Measurements from ENCODE around the gene HSPBP1.

HSPBP1 gene

DNA sequence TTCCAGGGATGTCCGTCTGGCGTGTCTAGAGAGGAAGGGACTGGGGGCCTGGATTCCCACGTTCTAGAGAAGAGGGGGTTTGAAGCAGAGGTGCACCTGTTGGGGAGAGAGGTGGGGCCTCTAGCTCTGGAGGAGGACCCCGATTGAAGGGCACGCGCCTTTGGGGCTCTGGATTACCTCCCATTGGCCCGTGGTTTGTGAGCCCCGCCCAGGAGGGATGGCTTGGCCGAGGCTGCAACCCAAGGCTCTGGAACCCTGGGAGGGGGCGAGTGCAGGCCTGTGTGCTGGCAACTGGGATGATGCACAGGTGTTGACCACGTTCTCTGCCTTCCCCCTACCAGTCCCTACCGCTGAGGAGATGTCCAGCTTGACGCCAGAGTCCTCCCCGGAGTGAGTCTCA, 25.1 kb upstream of the HSPBP1 start:
- DNase-seq, result no peak

DNA sequence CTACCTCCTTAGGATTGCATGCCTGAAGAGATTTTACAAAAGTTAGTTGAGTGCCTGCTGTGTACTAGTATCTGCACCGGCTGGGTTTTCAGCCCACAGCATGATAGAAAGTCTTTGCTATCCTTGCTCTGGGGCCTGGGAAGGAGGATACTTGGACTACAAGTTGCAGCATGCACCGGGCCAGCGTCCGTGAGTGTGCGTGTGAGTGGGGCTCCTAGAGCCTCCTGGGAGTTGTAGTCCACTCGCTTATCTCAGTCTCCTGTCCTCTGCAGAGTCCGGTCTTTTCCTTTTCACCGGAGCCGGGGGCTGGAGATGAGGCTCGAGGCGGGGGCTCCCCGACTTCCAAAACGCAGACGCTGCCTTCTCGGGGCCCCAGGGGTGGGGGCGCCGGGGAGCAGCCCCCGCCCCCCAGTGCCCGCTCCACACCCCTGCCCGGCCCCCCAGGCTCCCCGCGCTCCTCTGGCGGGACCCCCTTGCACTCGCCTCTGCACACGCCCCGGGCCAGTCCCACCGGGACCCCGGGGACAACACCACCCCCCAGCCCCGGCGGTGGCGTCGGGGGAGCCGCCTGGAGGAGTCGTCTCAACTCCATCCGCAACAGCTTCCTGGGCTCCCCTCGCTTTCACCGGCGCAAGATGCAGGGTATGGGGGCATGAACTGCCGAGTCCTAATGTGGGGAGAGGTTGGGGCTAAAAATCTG, 24.5 kb upstream of the HSPBP1 start:
- no peak for DNase-seq

DNA sequence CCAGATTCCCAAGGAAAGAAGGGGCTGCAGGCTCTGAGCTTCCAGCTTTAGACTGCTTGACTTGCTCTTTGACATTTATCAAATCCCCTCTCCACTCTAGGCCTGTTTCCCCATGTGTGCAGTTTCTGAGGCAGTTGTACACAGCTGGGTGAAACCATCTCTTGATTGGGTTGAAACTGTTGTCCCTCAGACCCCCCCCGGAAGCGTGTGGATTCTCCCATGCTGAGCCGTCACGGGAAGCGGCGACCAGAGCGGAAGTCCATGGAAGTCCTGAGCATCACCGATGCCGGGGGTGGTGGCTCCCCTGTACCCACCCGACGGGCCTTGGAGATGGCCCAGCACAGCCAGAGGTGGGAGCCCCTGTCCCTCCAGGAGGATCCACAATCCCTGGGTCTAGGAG, 23.6 kb upstream of the HSPBP1 start:
- no peak for DNase-seq

DNA sequence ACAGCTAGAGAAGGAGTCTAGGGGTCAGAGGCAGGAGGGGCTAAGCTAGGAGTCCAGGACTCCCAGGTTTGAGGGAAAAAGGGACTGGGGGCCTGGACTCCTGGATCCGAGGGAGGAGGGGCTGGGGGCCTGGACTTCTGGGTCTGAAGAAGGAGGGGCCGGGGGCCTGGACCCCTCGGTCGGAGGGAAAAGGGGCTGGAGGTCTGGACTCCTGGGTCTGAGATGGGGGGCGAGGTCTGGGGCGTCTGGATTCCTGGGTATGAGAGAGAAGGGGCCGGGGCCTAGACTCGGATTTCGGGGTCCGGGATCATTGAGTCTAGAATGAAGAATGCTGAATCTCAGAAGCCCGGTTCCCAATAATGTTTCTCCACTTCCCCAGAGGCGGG, 22.4 kb upstream of the HSPBP1 start:
- no peak for DNase-seq

DNA sequence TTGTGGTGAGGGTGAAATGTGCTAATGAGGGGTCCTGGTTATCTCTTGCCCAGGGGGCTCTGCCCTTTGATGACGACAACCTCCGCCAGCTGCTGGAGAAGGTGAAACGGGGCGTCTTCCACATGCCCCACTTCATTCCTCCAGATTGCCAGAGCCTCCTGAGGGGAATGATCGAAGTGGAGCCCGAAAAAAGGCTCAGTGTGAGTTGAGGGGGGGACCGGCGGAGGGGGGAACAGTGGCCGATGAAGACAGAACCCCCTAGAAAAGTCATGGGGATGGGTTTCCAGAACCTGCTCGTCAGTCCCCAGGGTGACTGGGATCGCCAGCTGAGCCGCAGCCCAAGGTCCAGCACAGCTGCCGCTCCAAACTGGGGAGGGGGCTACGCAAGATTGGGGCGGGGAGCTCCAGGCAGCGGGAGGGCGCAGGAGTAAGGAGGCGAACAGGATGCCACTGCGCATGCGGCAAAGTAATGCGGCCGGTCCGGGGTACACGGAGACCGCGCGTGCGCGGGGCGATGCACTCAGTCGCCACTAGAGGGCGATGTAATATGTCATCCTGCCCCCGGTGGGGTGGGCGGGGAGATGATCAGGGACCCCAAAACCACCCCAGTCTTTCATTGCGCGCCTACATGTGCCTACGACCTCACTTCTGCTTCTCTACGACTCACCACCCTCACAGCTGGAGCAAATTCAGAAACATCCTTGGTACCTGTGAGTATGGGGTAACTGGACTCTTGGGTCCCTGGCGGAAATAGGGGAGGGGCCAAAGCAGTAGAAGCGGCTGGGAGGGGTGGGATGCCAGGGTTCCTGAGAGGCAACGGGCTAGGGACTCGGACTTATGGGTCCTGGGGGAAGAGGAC, 21.8 kb upstream of the HSPBP1 start:
- DNase-seq, result peak; percentile 81

DNA sequence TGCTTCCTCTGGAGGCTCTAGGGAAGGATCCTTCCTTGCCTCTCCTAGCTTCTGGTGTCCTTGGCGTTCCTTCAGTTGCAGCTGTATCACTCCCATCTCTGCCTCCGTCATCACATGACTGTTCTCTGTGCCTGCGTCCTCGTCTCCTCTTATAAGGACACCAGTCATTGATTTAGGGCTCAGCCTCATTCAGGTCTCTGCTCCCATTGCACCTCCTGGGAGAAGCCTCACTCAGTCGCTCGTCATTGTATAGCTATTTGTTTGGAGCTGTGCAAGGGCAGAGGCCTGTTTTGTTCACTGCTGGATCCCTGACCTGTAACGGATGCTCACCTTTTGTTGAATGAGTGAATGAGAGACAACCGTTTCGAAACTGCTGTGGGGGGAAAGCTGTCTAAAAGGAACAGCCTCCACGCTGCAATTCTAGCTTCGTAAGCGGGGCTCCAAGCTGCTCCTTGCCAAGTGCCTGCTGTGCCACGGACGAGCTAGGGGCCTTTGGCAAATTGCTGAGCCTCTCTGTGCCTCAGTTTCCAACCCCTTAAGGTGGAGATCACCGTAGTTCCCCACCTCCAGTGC, 21.1 kb upstream of the HSPBP1 start:
- no peak for DNase-seq

DNA sequence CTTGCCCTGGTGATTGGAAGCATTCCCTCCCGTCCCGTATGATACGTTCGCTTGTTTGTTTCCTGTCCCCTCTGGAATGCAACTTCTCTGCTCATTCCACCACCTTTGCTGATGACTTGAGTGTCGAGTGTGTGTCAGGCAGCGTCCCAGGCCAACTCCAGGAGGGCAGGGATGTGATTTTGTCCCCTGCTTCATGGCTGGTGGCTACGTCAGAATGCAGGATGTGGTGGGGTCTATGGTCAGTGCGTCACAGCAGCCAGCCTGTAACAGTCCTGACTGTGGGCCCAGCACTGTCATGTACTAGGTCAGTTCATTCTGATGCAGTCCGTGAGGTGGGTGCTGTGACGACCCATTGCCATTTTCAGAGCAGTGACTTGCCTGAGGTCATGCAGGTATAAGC, 20.1 kb upstream of the HSPBP1 start:
- DNase-seq, result no peak

DNA sequence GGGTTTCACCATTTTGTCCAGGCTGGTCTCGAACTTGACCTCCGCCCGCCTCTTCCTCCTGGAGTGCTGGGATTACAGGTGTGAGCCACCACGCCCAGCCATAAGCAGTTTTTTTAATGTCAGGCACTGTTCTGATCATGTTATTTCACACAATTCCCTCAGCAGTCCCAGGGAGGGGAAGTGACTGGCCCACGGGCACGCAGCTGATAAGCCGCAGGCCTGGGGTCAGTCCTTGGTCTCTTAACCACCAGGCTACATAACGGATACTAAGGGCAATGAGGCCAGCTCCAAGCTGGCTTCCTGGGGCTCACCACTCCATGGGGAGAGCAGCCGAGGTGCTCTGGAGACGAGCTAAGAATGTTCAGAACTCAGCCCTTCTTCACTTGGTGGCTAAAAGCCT, 17.4 kb upstream of the HSPBP1 start:
- DNase-seq, result no peak

DNA sequence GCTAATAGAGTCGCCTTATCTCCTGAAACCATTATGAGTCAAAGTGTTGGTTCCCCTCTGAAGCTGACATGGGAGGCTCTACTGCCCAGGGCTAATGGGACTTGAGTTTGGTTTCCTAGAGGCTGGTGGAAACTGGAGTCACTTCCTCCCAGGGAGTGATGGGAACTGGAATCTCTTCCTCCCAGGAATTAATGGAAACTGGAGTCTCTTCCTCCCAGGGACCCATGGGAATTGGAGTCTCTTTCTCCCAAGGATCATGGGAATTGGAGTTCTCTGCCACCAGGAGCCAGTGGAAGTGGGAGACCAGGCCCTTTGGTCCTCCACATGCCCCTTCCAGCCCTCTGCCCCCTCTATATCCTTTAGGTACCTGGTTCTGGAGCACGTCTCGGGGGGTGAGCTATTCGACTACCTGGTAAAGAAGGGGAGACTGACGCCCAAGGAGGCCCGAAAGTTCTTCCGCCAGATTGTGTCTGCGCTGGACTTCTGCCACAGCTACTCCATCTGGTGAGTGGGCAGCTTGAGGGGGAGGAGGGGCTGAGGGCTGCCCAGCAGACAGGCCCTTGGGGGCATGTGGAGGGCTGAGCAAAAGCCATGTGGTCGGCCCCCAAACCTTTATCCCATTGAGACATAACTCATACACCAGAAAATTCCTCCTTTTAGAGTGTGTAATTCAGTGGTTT, 9.3 kb upstream of the HSPBP1 start:
- no peak for DNase-seq

DNA sequence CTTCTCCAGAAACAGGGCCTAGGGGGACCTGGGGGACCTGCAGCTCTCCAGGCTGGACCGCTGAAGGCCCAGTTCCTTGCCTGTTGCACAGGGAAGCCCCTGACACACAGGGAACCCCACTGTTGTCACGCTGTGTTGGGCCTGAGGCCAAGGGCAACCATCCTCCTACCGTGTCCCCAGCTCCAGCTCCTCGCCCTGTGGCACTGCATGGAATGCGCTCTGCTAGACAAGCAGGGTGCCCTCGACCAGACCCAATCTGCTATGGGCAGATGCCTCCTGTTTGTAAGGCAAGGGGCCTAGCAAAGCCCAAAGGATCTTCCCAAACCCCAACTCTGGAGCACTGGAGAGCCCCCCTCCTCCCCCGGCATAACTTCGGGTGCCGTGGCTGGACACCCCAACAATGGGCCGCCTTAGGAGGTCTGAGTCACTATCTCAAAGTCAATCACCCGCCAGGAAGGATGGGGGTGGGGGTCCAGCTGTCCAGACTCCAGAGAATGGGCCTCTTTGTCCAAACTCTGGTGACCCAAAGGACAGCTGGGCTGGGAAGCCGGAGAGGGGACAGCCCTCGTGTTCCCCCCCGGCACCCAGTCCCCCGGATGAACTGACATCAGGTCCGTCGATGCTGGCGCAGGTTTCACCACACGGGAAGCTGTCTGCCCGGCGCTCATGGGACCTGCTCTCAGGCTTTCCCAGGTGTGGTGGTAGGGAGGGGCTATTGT, 7.6 kb upstream of the HSPBP1 start:
- DNase-seq, result no peak

DNA sequence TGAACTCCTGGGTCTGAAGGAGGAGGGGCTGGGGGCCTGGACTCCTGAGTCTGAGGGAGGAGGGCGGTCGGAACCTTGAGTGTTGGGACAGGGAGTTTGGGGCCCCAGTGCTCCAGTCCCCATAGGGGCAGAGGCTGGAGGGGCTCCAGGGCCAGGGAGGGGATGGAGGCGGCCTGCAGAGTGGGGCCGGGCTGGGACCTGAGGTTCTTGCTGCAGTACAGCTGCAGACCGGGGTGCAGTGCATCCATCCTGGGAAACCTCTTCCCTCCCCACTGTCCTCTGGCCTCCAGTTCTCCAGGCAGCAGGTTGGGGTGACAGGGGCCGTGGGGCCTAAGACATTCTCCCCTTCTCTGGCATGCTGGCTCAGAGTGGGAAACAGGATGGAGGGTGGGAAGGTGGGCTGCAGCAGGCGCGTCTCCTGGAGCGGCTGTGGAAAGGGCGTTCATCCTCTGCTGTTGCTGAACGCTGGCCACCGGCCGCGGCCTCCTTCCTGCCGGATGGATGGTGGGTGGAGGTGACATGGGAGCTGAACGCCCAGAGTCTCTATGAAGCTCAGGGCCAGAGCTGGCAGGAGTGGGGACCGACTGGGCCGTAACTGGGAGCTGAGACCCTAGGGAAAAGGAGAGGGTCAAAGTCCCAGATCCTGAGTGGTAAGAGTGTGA, 5.5 kb upstream of the HSPBP1 start:
- no peak for DNase-seq

DNA sequence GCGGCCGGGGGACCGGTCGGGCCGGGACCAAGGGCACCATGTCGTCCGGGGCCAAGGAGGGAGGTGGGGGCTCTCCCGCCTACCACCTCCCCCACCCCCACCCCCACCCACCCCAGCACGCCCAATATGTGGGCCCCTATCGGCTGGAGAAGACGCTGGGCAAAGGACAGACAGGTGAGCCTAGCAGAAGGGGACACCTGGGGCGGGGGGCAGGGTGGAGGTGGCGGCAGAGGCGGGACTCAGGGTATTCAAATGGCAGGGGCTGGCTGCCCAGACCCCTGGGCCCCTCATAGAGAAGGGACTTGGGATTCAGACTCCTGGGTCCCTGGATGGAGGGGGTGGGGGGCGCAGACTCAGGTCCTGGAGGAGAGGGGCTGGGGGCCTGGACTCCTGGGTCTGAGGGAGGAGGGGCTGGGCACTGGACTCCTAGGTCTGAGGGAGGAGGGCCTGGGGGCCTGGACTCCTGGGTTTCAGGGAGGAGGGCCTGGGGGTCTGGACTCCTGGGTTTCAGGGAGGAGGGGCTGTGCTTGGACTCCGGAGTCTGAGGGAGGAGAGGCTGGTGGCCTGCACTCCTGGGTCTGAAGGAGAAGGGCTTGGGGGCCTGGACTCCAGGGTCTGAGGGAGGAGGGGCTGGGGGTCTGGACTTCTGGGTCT, 4.6 kb upstream of the HSPBP1 start:
- no peak for DNase-seq

DNA sequence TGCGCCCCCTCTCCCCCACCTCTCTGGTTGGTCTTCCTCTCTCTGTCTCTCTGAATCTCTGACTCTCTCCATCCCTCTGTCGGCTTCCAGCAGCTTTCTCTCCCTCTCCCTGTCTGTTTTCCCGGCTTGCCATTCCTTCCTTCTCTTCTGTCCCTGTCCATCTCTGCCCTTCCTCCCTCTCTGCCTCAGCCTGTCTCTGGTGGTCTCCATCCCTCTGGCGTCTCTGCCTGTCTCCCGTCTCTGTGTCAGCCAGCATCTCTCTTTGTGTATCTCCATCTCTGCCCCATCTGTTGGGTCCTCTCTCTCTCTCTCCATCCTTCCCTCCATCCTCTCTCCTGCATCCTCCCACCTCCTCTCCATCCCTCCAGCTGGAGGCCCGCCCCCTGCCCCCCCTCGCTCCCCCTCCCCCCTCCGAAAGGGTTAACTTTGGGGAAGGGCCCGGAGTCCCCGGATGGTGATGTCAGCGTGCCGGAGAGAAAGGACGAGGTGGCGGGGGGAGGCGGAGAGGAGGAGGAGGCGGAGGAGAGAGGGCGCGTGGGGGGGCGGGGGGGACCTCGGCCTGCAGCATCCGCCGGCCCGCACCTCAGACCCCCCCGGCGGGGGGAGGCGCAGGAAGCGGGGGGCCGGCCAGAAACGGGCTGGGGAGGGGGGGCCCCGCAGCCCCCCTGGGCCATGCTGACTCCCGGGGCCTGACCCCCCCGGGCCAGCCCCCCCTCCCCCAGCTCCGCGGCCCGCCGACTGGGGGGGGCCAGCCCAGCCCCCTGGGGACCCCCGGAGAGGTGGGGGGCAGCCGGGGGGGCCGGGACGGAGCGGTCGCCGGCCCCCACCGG, 3.9 kb upstream of the HSPBP1 start, which contains the start of gene BRSK1:
Gene BRSK1 (plus strand): TSS at position 450 of the 830 bp plus-strand sequence. CDS start 446 bp downstream, outside the sequence.
- peak; percentile 57 for DNase-seq

DNA sequence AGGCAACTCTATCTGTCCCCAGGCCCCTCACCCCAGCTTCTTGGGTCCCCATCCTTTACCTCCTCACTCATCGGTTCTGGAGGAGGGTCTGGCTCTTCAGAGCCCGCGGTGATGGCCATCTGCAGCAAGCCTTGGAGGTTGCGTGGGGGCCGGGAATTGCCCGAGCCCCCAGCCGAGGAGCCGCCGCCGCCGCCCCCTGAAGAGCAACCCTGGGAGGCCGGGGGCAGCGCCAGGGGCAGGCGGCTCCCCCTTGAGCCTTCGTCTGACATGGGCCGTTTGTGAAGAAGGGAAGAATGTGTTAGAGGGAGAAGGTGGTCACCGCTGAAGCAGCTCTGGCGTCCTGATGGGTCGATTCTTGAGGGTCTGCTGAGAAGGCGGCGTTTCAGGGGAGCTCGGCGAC, 570 bp downstream of the HSPBP1 start:
- no peak for DNase-seq

DNA sequence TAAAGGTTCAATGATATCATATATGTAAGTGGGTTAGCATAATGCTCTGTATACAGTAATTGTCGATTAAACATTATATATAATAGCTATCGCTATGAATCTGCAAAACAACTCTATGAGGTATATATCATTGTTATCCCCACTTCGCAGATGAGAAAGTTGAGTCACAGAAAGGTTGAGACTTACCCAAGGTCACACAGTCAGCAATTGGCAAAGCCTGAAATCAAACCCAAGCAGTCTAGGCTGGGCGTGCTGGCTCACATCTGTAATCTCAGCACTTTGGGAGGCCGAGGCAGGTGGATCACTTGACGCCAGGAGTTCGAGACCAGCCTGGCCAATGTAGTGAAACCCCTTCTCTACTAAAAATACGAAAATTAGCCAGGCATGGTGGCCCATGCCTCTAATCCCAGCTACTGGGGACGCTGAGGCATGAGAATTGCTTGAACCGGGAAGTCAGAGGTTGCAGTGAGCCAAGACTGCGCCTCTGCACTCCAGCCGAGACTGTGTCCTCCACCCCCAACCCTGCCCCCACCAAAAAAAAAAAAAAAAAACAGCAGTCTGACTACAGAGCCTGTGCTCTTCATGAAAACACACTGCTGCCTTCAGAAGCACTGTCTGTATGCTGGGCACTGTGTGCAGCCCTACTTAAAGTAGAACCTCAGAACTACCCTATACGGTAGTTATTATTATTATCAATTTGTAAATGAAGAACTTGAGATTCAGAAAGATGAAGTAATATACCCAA, 1.3 kb downstream of the HSPBP1 start:
- DNase-seq, result no peak

DNA sequence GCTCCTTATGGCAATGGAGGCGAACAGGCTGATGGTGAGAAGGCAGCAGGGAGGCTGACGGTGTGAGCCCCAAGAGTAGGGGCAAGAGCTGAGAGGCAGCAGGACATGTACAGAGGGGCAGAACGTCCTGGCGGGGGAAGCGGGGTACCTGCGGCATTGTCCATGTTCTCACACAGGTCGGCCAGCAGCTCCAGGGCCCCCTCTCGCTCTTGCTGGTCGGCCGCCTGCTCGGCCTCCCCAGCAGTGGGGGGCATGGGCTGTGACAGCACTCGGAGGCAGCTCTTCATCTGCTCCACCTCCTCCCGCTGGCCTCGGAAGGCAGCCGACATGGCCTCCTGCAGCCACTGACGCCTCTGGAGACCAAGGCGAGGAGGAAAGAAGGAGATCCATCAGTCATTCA, 2.4 kb downstream of the HSPBP1 start:
- DNase-seq, result no peak

DNA sequence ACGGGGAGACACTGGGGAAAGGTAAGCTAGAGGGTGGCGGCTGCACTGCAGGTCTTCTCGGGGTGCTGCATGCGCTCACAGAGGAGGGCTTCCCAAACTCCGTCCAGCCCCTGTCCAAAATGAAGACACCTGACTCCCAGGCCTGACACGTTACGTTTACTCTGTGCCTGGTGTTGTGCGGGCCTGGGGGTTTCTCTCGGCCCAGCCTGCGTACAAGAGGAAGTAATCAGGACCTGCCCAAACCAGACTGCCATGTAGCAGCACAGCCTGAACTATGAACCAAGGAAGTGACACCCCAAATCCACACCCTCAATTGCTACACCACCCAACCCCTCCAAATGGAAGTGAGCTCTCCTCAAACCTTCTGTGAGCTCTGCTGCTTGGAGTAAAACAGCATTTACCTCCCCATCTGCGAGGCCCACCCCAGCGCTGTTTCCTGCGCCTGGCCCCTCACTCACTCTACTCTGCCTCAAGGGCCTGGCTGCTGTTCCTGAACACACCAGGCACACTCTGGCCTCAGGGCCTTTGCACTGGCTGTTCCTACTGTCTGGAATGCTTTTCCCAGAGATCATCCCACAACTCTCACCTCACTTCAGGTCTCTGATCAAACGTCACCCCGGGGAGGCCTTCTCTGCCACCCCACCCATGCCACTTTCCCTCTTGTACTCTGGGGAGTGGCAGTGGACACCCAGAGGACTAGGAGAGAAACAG, 3.0 kb downstream of the HSPBP1 start:
- DNase-seq, result no peak

DNA sequence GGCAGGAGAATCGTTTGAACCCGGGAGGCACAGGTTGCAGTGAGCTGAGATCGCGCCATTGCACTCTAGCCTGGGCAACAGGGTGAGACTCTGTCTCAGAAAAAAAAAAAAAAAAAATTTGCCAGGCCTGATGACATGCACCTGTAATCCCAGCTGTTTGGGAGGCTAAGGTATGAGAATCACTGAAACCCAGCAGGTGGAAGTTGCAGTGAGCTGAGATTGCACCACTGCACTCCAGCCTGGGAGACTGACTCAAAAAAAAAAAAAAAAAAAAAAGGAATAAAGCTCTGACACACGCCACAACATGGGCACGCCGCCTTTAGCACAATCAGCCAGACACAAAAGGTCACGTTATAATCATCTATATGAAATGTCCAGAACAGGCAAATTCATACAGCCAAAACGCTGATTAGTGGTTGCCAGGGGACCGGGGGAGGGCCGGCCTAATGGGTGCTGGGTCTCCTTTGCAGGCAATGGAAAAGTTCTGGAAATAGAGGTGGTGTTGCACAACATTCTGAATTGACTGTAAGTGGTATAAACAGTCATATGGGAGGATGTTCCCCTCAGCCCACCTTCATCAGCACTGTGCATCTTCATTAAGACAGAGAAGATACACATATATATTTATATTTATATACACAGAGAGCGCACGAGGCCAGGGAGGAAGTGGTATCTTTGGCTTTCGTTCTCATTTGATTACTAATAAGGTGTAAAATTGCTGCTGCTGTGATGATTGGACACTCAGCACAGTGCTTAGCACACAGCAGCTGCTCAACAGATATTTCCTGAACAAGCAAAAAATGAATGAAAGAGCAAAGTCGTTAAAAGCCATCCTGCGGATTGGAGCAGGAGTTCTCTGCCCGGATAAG, 3.8 kb downstream of the HSPBP1 start:
- DNase-seq, result no peak

All from T1000 (cell line).